DOHH2 (cell line): ENCODE results near the gene ZNF236.

ENCODE experiments used
- H3F3A ChIP-seq: fragments of 200-600 bp; sonication (generic), shearing (Covaris generic); 2 replicates; pipeline ENCODE4 v1.6.0; 2016; ENCODE audit warnings: antibody characterized with exemption, mild to moderate bottlenecking; ENCODE audit not compliant: control insufficient read depth, insufficient read depth
- H3K27ac ChIP-seq: fragments of 200-600 bp; sonication (generic); 2 replicates; pipeline ENCODE4 v1.5.1; 2014; ENCODE audit warnings: low read depth, mild to moderate bottlenecking, low read length, moderate library complexity
- H3K27me3 ChIP-seq: fragments of 200-600 bp; sonication (generic); 2 replicates; pipeline ENCODE4 v1.6.1; 2014; ENCODE audit warnings: mild to moderate bottlenecking, low read length, mixed read lengths; ENCODE audit not compliant: control insufficient read depth
- H3K36me3 ChIP-seq: fragments of 200-600 bp; sonication (generic); 2 replicates; pipeline ENCODE4 v1.6.1; 2014; ENCODE audit warnings: mild to moderate bottlenecking, low read length, moderate library complexity, mixed read lengths; ENCODE audit not compliant: control insufficient read depth
- H3K4me1 ChIP-seq: fragments of 200-600 bp; sonication (generic); 2 replicates; pipeline ENCODE4 v1.6.1; 2014; ENCODE audit warnings: mild to moderate bottlenecking, low read length, mixed read lengths; ENCODE audit not compliant: control insufficient read depth
- H3K4me2 ChIP-seq: fragments of 200-600 bp; sonication (generic); 2 replicates; pipeline ENCODE4 v1.6.0; 2014; ENCODE audit warnings: mild to moderate bottlenecking, low read length, moderate library complexity
- H3K4me3 ChIP-seq: fragments of 200-600 bp; sonication (generic); 2 replicates; pipeline ENCODE4 v1.5.1; 2014; ENCODE audit warnings: mild to moderate bottlenecking, low read length, mixed read lengths
- H3K79me2 ChIP-seq: fragments of 200-600 bp; sonication (generic); 2 replicates; pipeline ENCODE4 v1.6.1; 2014; ENCODE audit warnings: mild to moderate bottlenecking, low read length, mixed read lengths; ENCODE audit not compliant: control insufficient read depth
- H3K9me2 ChIP-seq: fragments of 200-600 bp; sonication (generic); replicated peaks from 2 replicates; pipeline ENCODE4 v1.6.1; 2014; ENCODE audit warnings: mild to moderate bottlenecking, low read length, mixed read lengths; ENCODE audit not compliant: control insufficient read depth
- H3K9me3 ChIP-seq: fragments of 200-600 bp; sonication (generic); 2 replicates; pipeline ENCODE4 v1.6.1; 2014; ENCODE audit warnings: antibody characterized with exemption, low read length, mixed read lengths; ENCODE audit not compliant: control insufficient read depth, insufficient read depth
- H4K20me1 ChIP-seq: fragments of 200-600 bp; sonication (generic); 2 replicates; pipeline ENCODE4 v1.6.0; 2014; ENCODE audit warnings: low read depth, mild to moderate bottlenecking, antibody characterized with exemption, low read length, moderate library complexity; ENCODE audit not compliant: control insufficient read depth, insufficient read depth
- CTCF ChIP-seq: fragments of 200-600 bp; sonication (generic); IDR thresholded peaks from one replicate; pipeline ENCODE4 v1.5.1; 2014; ENCODE audit warnings: antibody characterized with exemption, mild to moderate bottlenecking, low read depth, low read length; ENCODE audit not compliant: poor library complexity, severe bottlenecking
- EZH2phosphoT487 ChIP-seq: fragments of 200-600 bp; sonication (generic); IDR thresholded peaks from 2 replicates; pipeline ENCODE4 v1.6.1; 2017; ENCODE audit warnings: borderline replicate concordance, mild to moderate bottlenecking, antibody characterized with exemption, low read length, moderate library complexity, mixed read lengths

Gene ZNF236

GRCh38 chr18:76983613-76984051 lies 161.3 kb downstream of the ZNF236 start:
- TF ChIP-seq CTCF (no peak), EZH2phosphoT487 (no peak)
- H3K4me1 ChIP-seq, result peaks cover 51% of the 10 kb centered on the region
- H3K27ac ChIP-seq, result no peak overlapping the region
- no peak overlapping the region for H3K4me3 ChIP-seq
- H3F3A ChIP-seq, result peaks cover 27% of the 10 kb centered on the region
- H3K4me2 ChIP-seq, result 0 out of 2 replicates have a peak overlapping the region, but pooled peaks have one; percentile 70
- peaks cover 6% of the 10 kb centered on the region for H3K79me2 ChIP-seq
- H3K9me2 ChIP-seq, result no peaks in the 10 kb centered on the region
- H3K9me3 ChIP-seq, result no peaks in the 10 kb centered on the region
- H3K27me3 ChIP-seq, result no peaks in the 10 kb centered on the region
- no peaks in the 10 kb centered on the region for H4K20me1 ChIP-seq
- peaks cover 27% of the 10 kb centered on the region for H3K36me3 ChIP-seq

- Histone ChIP-seq H3F3A (peaks cover 27% of the 10 kb centered on the region), H3K79me2 (peaks cover 4% of the 10 kb centered on the region), H3K36me3 (peaks cover 21% of the 10 kb centered on the region), H3K27me3 (no peaks in the 10 kb centered on the region), H3K9me3 (no peaks in the 10 kb centered on the region), H3K4me3 (no peak overlapping the region), H4K20me1 (no peaks in the 10 kb centered on the region), H3K4me2 (no peak overlapping the region), H3K4me1 (peaks cover 43% of the 10 kb centered on the region), H3K9me2 (no peaks in the 10 kb centered on the region), H3K27ac (no peak overlapping the region)
- TF ChIP-seq EZH2phosphoT487, result no peak
- no peak for TF ChIP-seq CTCF
Measured at GRCh38 chr18:76984193-76985155, 162.1 kb downstream of the ZNF236 start.

- Histone ChIP-seq H3K27me3 (no peaks in the 10 kb centered on the region), H3K9me3 (no peaks in the 10 kb centered on the region), H3K36me3 (peaks cover 17% of the 10 kb centered on the region), H3K27ac (no peak overlapping the region), H3K9me2 (no peaks in the 10 kb centered on the region), H4K20me1 (no peaks in the 10 kb centered on the region), H3K4me2 (no peak overlapping the region), H3K4me3 (no peak overlapping the region), H3K4me1 (peaks cover 40% of the 10 kb centered on the region), H3F3A (peaks cover 20% of the 10 kb centered on the region), H3K79me2 (no peaks in the 10 kb centered on the region)
- no peak for TF ChIP-seq EZH2phosphoT487
- TF ChIP-seq CTCF, result no peak
Measured at GRCh38 chr18:76985156-76985950, 163.0 kb downstream of the ZNF236 start.
